HG03558 (cell line): ENCODE measurements around the gene VWA7.

ENCODE experiments used
- ATAC-seq: cut with Tn5 transposase; IDR thresholded peaks from one replicate; pipeline ENCODE4 v1.9.1; 2021; ENCODE audit warnings: moderate number of reproducible peaks; ENCODE audit not compliant: unreplicated experiment; ENCODE audit errors: extremely low read depth

VWA7 gene

DNA sequence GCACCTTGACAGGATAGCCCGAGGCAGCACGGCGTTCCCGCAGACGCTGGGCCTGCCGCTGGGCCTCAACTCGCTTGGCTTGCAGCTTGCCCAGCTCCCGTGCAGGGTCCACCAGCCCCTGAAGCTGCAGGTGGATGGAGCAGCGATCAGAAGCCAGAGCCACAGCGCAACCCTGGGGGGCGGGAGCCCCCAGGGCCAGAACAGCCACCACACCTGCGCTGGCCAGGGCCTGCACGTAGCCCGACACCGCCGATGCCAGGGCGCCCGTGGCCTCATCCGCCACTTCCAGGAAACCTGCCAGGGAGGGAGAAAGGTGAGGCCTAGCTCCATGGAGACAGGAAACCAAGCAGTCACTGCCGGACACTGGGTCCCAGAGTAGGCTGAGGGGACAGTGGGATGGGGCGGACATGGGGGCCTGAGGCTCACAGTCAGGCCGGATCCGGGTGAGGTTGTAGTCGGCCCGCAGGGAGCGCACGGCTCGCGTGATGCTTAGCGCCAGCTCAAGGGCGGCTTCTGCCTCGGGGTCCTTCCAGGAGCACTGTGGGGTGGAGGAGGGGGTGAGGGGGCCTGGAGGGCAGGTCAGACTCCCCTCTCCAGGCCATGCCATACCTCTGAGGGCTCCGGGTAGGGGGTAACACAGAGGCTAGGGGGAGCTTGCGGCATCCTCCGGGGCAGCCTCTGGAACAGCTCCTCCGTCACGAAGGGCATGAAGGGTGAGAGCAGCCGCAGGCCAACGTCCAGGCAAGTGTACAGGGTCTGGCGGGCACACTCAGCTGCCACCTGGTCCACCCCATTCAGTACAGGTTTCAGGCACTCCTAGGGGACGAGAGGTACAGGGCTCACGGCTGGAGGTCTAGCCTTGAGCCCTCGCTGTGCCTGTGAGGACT, 2.1 kb upstream of the VWA7 start:
- no peak for ATAC-seq

DNA sequence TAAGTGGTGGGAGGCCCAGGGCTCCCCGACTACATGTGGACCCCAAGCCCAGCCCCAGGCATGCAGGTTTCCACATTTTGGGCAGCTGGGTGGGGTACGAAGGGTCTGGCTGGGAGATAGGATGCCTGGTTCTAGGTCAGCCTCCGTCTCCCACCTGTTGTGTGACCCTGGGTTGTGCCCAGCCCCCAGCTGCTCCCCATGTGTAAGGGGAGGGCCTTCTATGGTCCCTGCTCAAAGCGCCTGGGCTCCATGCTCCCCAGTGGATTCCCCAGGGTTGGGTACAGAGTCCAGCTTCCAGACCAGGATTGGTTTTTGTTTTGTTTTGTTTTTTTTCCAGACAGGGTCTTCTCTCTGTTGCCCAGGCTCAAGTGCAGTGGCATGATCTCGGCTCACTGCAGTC, 1.1 kb upstream of the VWA7 start:
- ATAC-seq: no peak

DNA sequence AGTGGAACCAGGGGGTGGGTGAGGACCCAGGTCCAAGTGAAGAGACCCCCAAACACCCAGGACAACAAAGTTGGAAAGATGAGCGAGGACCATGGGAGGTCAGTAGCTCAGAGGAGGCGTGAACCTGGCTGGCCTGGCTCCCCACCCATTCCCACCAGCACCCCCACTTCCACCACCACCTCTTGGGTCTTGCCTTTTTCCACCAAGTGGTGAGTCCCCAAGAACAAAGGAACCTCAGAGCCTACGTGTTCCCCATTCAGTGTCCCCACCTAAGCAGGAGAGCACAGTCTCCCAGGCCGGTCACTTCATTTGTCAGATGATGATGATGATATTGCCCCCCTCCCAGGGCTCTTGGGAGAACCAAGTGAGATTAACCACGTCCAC, 531 bp upstream of the VWA7 start:
- ATAC-seq: no peak

DNA sequence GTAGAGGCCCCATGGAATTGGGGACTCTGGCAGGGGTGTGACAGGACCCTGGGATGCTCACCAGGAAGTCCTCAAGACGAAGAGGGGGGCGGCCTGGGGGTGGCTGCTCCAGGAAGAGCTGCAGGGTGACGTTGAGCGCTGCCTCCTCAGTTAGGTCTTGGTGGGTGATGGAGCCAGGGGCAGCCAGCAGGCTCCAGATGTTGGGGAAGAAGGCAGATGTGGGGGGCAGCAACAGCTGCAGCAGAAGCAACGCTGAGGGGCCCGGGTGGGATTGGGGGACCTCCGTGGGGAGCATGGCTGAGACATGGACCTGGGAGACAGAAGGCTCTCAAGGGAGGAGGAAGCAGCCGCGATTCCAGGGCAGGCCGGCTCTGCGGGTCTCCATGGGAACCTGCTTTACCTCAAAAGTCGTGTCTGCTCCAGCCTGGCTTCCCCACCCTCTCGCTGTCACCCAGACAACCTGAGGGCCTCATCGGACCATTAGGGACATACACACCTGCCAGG, 591 bp downstream of the VWA7 start:
- ATAC-seq: no peak

DNA sequence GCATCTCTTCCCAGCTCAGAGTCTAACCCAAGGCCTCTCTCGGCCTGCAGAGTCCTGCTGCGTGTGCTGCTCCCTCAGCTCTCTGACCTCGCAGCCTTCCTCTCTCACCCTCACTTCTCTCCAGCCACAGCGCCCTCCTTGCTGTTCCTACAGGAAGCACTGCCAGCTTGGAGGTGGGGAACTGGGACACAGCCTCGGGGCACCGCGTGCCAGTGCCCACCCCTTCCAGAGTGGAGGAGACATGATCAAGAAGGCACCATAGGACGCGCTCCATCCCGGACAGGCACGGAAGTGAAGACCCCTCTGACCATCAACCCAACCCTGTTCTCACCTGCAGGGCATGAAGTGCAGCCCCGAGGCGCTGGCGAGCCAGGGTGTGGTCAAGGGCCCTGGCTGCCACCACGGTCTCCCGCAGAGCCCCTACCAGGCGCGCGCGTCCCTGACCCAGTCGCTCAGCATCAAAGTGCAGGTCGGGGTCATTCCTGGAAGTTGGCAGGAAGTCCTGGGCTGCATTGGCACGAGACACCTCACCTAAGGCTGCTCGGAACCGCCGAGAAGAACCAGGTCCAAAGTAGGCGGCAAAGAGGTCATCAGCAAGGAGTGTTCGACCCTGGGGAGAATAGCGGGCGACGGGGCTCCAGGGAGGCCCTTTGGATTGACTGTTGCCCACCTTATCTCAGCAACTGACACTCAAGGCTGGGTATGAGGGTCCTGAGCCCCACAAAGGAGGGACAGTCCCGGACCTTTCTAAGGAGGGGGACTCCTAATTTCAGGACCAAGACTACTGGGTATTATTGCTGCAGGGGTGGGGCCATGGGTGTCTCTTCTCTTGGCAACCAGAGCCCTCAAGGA, 1.3 kb downstream of the VWA7 start:
- no peak for ATAC-seq

DNA sequence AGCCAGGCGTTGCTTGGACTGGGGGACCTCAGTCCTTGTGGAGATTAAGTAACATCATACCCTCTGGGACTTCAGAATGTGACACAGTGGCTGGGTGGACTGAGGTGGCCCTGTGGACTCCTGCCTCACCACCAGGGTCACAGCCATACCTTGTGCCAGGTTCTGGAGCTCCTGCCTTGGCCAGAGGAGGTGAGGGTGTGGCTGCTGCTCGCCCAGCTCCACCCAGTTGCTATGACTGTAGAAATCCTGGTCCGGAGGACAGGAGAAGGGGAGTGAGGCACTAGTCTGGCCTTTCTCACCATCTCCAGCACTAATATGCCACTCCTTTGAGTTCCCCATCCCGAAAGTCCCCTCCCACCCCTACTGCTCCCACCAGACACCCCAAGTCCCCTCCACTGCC, 1.9 kb downstream of the VWA7 start:
- ATAC-seq: no peak

DNA sequence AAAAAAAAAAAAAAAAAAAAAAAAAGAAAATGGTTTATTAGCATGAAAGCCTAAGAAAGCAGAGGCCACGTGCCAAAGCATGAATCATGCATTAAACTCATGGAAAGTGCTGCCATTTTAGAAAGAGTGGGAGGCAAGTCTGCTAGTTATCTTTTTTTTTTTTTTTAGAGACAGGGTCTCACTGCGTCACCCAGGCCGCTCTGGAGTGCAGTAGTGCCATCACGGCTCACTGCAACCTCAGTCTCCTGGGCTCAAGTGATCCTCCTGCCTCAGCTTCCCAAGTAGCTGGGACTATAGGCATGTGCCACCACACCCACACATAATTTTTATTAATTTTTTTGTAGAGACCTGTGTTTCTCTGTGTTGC, 5.2 kb downstream of the VWA7 start:
- no peak for ATAC-seq

DNA sequence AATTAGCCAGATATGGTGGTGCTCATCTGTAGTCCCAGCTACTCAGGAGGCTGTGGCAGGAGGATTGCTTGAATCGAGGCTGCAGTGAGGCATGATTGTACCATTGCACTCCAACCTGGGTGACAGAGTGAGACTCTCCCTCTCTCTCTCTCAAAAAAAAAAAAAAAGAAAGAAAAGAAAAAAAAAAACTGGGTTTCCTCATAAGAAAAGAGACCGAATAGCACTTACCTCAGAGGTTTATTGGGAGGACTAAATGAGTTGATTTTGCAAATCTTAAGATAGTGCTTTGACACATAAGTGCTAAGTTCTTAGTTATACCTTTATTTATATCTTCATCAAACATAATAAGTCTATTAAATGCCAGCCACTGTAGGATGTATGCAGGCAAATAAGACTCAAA, 6.3 kb downstream of the VWA7 start:
- ATAC-seq: no peak

DNA sequence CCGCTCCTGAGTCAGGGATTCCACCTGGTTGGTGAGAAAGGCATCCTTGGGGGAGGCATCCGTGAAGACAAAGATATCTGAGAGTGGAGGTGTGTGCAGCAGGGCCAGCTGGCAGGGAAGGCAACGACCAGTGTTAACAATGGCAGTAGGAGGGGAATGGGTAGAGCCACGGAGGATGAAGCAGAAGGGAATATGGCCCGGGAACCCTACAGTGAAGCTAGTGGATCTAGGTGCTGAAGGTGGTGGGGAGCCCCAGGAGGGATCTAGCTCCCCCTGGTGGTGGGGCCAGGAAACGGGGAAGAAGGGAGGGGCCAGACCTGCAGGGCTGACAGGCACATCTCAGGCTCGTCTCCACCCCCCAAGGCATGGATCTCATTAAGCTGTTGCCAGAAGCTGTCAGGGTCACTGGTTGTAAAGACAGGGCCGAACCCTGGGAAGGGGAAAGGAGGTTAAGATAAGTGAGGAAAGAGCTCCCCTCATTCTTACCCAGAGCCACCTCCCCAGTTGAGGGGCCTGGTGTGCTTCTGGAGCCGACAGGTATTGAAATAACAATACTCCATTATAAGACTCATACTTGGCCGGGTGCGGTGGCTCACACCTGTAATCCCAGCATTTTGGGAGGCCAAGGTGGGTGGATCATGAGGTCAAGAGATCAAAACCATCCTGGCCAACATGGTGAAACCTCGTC, 7.3 kb downstream of the VWA7 start:
- no peak for ATAC-seq

DNA sequence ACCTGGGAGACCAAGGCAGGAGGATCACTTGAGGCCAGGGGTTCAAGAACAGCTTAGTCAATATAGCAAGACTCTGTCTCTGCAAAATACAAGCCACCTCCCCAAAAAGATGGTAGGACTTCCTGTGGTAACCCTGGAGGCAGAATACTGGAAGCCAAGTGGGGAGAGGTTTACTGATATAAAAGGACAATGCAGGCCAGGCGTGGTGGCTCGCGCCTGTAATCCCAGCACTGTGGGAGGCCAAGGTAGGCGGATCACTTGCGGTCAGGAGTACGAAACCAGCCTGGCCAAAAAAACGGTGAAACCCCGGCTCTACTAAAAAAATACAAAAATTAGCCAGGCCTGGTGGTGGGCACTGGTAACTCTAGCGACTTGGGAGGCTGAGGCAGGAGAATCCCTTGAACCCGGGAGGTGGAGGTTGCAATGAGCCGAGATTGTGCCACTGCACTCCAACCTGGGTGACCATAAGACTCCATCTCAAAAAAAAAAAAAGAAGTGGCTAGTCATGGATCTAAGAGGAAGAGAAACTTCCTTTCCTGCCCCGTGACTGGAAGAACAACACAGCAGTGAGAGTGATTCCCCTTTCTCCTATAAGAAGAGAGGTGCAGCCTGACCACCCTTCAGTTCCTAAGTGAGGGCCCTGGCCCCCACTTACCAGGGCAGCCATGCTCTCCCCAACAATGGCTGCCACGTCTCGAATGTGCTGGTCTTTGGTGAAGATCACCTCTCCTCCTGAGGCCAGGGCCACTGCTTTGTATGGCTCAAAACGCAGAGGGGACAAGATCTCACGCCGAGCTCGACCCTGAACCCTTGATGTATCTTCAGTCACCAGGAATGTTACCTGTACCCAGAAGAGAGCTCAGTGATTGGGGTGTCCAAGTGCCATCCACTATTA, 8.5 kb downstream of the VWA7 start:
- ATAC-seq: no peak

DNA sequence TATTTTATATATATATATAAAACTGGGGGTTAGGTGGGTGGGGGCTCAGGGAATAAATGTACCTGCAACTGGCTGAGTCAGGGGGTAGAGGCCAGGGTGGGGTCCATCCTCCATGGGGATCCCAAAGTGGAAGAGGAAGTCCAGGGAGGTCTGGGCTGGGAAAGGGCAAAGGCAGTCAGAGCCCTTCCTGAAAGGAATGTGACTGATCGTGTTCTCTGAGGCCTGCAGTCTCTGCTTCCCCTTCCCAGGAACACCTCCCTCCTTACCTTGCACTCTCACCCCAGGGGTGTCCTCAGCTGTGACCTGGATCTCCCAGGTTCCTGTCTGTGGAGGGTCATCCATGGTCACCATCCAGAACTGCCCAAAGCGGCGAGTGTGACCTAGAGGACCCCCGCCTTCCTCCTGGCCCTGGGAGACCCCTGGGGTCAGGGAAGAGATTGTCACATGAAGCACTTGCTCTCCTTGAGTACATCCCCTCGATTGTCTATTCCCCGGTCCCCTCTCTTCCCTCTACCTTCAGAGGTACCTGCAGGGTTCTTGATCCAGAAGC, 10.0 kb downstream of the VWA7 start:
- no peak for ATAC-seq

DNA sequence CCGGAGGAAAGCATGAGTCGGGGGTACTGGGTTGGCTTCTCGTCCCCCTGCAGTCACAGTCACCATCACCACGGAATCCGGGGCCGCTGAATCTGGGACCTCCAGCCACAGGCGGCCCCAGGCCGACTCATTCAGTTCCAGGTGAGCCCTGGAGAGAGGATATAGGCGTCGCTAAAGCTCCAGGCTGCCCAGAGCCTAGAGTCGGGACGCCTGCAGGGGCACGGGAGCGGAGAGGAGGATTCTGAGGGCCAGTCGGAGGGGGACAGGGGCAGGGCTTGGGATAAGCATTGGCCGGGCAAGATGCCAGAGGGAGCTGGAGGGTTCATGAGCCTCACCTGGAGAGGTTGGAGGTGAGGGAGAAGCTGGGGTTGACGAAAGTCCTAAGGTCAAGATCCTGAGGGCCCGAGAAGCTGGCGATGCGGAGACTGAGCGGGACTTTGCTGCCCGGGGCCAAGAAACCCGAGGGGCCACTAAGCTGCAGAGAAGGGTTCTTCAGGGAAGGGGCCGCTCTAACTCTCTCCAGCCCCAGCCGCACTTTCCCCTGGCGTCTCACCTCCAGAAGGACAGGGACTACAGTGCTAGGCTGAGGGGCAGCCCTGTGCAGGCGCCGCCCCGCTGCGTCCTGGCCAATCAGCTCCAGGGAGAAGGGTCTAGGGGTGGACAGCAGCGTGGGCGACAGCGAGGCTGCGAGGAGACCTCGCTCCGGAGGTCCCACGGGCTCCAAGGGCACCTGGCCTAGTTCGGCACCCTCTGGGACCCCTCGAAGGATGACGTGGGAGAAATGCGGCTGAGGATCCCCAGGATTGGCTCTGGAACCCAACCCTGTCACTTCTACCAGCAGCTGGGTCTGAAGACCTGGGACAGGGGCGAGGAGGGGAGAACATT, 11.0 kb downstream of the VWA7 start:
- no peak for ATAC-seq

DNA sequence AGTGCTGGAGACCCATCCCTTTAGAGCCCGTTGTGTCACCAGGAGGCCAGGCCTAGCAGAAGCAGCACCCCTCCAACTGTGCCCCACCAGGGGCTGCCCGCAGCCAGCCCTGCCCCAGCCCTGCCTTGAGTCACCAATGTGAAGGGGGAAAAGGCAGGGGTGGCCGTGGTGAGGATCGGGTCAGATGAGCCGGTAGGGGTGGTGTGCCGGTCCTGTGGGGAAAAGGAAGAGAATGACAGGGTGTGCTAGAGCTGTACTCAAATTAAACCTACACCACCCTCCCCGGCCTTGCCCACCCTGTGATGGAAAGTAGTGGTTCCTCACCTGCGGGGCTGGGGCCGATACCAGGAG, 11.6 kb downstream of the VWA7 start:
- no peak for ATAC-seq

DNA sequence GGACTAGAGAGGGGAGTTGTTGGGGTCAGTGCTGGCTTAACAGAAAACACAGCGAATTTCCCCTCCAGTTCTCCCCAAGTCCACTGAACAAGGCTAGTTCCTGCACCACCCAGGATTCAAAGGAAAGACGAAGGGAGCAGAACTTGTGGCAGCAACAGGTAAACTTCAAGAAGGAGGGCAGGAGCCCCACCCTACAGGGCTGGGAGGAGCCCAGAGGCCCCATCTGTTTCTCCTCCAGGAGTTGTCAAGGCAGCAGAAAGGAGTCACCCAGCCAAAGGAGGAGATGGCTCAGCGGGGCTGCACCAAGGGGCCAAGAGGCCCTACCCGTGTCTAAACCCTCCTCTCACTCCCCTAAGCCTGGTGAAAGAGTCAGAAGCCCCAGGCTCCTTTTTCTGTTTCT, 12.9 kb downstream of the VWA7 start:
- ATAC-seq: no peak

DNA sequence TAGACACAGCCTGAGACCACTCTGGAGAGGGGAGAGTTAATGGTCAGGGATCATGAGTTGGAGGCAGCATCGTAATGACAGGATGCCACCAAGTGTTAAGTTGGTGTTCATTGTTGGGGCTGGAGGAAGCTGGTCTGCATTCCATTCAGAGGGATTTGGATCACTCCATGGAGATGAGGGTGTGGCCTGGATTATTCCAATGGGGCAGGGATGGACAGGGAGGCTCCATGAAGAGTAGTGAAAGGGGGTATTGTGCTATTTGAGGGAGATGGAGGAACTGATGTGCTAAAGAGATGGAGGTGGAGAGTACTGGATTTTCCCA, 13.5 kb downstream of the VWA7 start:
- ATAC-seq: no peak

DNA sequence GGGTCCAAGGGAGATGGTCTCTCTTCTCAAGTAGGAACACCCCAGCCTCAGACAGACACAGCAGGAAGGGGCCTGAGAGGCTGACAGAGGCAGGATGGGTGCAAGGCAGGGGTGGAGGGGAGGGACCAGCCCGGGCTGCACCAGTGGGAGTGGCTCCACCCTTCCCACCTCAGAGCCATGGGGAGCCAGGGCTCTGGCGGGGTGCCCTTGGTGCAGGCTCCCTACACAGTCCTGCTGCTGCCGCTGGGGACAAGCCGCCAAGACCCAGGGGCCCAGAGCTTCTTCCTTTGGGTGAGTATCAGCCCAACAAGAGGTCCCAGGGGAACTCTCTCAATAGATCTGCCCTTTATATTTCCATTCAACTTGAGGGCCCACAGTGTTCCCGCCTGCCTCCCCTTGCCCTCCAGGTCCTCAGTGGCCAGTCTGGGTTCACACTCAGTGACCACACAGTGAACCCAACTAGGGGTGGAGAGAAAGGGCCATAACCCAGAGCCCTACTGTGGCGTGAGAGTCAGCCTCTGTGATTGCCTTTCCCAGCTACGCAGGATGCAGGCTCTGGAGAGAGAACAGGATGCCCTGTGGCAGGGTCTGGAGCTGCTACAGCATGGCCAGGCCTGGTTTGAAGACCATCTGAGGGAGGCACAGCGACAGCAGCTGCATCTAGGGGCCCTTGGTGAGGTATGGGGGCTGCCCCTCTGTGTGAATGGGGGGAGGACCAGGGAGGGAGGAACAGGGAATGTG, 14.1 kb downstream of the VWA7 start:
- ATAC-seq: no peak

DNA sequence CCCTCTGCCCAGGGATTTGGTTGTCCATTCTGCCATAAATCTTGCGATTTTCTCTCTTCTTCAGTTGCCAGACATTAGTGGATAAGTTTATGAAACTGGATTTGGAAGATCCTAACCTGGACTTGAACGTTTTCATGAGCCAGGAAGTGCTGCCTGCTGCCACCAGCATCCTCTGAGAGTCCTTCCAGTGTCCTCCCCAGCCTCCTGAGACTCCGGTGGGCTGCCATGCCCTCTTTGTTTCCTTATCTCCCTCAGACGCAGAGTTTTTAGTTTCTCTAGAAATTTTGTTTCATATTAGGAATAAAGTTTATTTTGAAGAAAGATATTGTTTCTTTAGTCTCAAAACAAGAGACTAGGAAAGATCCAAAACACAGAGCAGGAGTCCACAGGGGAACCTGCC, 14.8 kb downstream of the VWA7 start, which contains the start of gene SAPCD1:
SAPCD1 (plus strand) TSS at position 301 of the 400 bp plus-strand sequence. CDS start 399 bp downstream, outside the sequence.
- ATAC-seq: no peak

DNA sequence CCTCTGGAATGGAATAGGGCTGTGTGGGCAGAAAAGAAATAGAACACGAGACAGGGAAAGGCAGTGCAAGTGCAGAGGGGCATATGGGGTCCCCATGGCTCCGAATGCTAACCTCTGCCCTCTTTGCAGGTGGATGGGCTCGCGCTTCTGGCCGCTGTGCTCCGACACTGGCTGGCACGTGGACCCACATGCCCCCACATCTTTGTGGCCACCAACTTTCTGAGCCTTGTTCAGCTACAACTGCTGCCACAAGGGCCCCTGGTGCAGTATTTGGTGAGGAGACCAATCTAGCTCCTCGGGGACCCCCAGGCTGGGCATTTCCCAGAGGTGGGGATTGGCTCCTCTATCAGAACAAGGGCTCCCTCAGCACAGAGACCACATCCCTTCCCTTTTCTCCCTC, 15.8 kb downstream of the VWA7 start:
- ATAC-seq: no peak
